GM21360 (cell line): ENCODE results near the gene GATC.
A peak's percentile ranks its signal among the peaks of the same experiment; 100 is the strongest.

ENCODE experiments used
- ATAC-seq: cut with Tn5 transposase; IDR thresholded peaks from one replicate; pipeline ENCODE4 v1.9.1; 2021; ENCODE audit warnings: mild to moderate bottlenecking, moderate library complexity; ENCODE audit not compliant: unreplicated experiment

GATC gene

DNA sequence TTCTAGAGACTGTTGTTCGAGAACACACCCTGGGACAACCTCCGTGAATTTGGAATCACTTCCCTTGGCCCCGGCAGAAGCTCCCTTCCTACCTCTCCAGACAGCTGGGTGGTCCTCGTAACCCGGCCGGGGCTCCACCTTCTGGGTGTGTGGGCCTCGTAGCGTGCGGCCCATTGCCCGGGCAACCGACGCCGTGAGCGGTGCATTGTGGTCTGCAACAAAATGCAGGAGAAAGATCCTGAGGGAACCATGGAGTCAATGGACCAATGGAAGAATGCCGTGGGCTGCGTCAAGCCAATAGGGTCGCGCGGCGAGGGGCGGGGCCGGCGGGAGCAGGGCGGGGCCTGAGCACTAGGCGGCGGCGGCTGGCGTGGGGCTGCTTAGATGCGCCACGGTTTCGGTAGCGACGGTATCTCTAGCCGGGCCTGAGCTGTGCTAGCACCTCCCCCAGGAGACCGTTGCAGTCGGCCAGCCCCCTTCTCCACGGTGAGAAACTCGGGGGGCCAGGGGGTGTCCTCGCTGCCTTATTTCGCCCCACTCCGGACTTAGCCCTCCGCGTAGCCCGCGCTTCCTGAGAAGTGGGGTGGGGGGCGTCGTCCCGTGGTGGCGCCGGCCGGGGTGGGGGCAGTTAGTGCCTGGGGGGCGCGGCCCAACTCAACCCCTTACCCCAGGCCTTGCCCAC lies 49.6 kb downstream of the GATC start, which contains the start of gene DYNLL1:
Gene DYNLL1, plus strand, starts transcription at position 383 of the 682 bp plus-strand sequence. CDS start 309 bp downstream, outside the sequence.
- peak; percentile 89 for ATAC-seq

- no peak for ATAC-seq
Measured at GRCh38 chr12:120496413-120497340, 50.4 kb downstream of the GATC start.

- no peak for ATAC-seq
Measured at GRCh38 chr12:120497524-120498150, 51.4 kb downstream of the GATC start.

GRCh38 chr12:120498870-120499515 lies 52.7 kb downstream of the GATC start:
- ATAC-seq = no peak

DNA sequence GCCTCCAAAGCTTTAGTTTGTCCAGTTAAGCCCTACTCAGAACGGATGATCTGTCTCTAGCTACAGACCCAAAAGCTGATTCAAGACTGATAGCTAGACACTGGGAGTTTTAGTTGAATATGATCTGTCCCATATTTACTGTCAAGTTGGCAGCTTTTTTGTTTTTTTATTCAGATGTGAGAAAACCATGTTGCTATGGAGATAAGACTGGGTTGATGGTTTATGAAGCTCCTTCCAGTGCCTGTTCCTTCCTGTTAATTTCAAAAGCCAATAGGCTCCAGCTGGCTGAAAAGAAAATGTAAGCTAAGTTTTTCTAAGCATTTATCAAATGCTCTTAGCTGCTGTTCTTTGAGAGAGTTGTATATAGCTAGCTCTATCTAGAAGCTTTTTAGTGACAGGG lies 54.3 kb downstream of the GATC start:
- no peak for ATAC-seq

- ATAC-seq = no peak
Measured at GRCh38 chr12:120504587-120504986, 58.3 kb downstream of the GATC start.

DNA sequence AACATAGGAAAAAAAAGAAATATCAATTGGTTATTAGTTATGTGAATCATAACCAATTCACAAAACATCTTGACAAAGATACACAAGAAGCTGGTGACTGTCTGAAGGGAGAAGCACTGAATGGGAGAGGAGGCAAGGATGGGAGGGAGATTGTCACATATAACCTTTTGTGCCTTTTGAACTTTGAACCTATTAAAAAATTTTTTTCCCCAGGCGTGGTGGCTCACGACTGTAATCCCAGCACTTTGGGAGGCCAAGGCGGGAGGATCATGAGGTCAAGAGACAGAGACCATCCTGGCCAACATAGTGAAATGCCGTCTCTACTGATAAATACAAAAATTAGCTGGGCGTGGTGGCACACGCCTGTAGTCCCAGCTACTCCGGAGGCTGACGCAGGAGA lies 62.3 kb downstream of the GATC start:
- ATAC-seq = no peak
